Measurements from ENCODE around the gene OR4D5. TPM values are rescaled to one million over a fixed set of nuclear protein-coding genes. Genes with fewer than 3 reads are reported as not detected.

OR4D5 gene
- total RNA-seq, 4 donors from 2014 or later, result not detected

- Histone ChIP-seq H3K4me3 (no peak within 1 kb of the TSS), H3K4me1 (no peaks in the 10 kb centered on the region), H3K27me3 (no peaks in the 10 kb centered on the region), H3K36me3 (no peaks in the 10 kb centered on the region), H3K27ac (no peak within 1 kb of the TSS), H3K9me3 (no peaks in the 10 kb centered on the region)
- intact Hi-C loops (cut with DNase I; ENCODE audit: low total_unique reads), result no loop called here
- TF ChIP-seq POLR2A (IDR thresholded peaks at IDR 0.05), result no peak
- TF ChIP-seq, protein P1, sequence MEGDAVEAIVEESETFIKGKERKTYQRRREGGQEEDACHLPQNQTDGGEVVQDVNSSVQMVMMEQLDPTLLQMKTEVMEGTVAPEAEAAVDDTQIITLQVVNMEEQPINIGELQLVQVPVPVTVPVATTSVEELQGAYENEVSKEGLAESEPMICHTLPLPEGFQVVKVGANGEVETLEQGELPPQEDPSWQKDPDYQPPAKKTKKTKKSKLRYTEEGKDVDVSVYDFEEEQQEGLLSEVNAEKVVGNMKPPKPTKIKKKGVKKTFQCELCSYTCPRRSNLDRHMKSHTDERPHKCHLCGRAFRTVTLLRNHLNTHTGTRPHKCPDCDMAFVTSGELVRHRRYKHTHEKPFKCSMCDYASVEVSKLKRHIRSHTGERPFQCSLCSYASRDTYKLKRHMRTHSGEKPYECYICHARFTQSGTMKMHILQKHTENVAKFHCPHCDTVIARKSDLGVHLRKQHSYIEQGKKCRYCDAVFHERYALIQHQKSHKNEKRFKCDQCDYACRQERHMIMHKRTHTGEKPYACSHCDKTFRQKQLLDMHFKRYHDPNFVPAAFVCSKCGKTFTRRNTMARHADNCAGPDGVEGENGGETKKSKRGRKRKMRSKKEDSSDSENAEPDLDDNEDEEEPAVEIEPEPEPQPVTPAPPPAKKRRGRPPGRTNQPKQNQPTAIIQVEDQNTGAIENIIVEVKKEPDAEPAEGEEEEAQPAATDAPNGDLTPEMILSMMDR (IDR thresholded peaks at IDR 0.05), result no peak
- DNase-seq, result no peak
These were observed 38.4 kb downstream of the OR4D5 start, which contains the start of gene OR10S1 for GRCh38 chr11:123977731-123978347. Gene OR10S1 (minus strand): TSS chr11:123977781. CDS start chr11:123977664, 117 bp downstream.

DNA sequence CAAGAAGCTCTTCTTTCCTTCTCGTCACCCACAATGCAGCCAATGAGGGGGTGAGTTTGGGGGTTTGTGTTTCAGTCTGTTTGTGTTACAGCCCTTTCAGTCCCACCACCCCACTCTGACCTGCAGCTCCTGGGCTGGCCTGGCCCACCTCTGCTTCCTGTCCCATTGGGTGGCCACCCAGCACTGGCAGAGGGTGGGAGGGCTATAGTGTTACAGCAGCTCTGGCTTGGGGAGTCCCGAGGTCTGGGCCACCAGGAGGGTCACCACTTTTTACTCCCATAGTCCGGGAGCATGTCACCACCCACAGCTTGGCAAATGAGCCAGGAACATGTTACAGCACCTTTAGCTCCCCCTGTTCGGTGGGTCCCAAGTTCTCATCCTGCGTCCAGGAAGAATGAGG lies 39.9 kb downstream of the OR4D5 start:
- no peaks in the 10 kb centered on the region for H3K36me3 ChIP-seq
- H3K9me3 ChIP-seq, result no peaks in the 10 kb centered on the region
- intact Hi-C loops (cut with DNase I; ENCODE audit: low total_unique reads), result no loop called here
- no peak overlapping the region for H3K27ac ChIP-seq
- TF ChIP-seq POLR2A (IDR thresholded peaks at IDR 0.05), result no peak
- TF ChIP-seq, protein P1 (IDR thresholded peaks at IDR 0.05), result no peak
- no peak overlapping the region for H3K4me3 ChIP-seq
- H3K4me1 ChIP-seq, result no peaks in the 10 kb centered on the region
- no peaks in the 10 kb centered on the region for H3K27me3 ChIP-seq
- no peak for DNase-seq

Other genes with a start within 250 kb of the OR4D5 start
- gene ZNF202, start 198.0 kb upstream of the OR4D5 start, total RNA-seq, result 10 to 100 TPM in 2 of 4 donors, 1 to 10 TPM in 1, under 1 TPM in 1; 0.77 to 23.3 (median 12.7) TPM
- gene OR6X1, start 185.1 kb upstream of the OR4D5 start, total RNA-seq, result not detected
- gene OR6M1, start 133.3 kb upstream of the OR4D5 start, total RNA-seq, result not detected
- not detected for gene TMEM225, start 53.9 kb upstream of the OR4D5 start, total RNA-seq
- under 1 TPM in 1 of 4 donors, not detected in 3; 0.07 TPM for gene OR8D4, start 37.5 kb upstream of the OR4D5 start, total RNA-seq
- gene OR6T1, start 4.2 kb downstream of the OR4D5 start, total RNA-seq, result not detected
- not detected for gene OR10S1, start 38.2 kb downstream of the OR4D5 start, total RNA-seq
- gene OR10G6, start 55.5 kb downstream of the OR4D5 start, total RNA-seq, result not detected
- gene OR10G4, start 73.4 kb downstream of the OR4D5 start, total RNA-seq, result under 1 TPM in 1 of 4 donors, not detected in 3; 0.28 TPM
- gene OR10G9, start 83.4 kb downstream of the OR4D5 start, total RNA-seq, result under 1 TPM in 1 of 4 donors, not detected in 3; 0.83 TPM
- not detected for gene OR10G8, start 87.2 kb downstream of the OR4D5 start, total RNA-seq
- not detected for gene OR10G7, start 101.7 kb downstream of the OR4D5 start, total RNA-seq
- gene VWA5A, start 175.8 kb downstream of the OR4D5 start, total RNA-seq, result 10 to 100 TPM; 10.9 to 31.0 (median 15.0) TPM
- gene OR10D3, start 243.7 kb downstream of the OR4D5 start, total RNA-seq, result not detected

Data from uterus (tissue), 4 donors.